Esophagus mucosa (tissue), 1 donor: ENCODE measurements around the gene IQCE. TPM values are rescaled to one million over a fixed set of nuclear protein-coding genes. Genes with fewer than 3 reads are reported as not detected.

ENCODE experiments used
- ATAC-seq: fragments of 200-7000 bp; cut with Tn5 transposase; one replicate; pipeline ENCODE4 v1.9.1; 2020
- total RNA-seq: library from RNA; stranded (reverse); gene quantifications from one replicate; pipeline ENCODE4 v1.2.4, GENCODE V29; 2023
- donor health status: DM: yes; HTN: yes; CAD: no.

The IQCE gene
- total RNA-seq, 1 donor from 2014 or later, result 7.5 TPM

- no peak for ATAC-seq
Measured at GRCh38 chr7:2649139-2649838, 90.5 kb downstream of the IQCE start.

DNA sequence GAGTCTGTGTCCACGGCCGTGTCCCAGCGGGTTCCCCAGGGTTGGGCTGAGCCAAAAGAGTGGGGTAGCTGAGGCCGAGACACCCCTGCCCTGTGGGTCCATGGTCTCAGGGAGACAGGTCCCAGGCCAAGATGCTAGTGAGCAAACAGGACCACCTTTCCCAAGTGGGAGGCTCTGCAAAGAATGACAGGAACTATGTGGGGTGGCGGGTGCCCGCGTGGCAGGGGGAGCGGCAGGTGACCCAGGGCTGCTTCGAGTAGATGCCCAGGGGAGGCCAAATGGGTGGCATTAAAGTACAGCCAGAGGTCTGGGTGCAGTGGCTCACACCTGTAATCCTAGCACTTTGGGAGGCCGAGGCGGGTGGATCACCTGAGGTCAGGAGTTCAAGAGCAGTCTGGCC is 91.2 kb downstream of the IQCE start:
- no peak for ATAC-seq

DNA sequence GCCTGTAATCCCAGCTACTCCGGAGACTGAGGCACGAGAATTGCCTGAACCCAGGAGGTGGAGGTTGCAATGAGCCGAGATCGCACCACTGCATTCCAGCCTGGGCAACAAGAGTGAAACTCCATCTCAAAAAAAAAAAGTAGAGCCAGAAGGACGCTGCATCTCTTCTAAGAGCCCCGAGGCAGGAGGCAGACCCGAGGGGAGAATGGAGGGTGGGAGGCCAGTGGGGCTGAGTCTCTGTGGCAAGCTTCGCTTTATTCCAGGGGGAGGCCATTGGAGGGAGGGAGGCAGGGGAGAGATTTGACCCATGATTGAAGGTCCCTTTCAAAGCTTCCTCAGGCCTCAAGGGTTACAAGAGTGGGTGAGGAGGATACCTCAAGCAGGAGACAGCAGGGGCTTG is 91.7 kb downstream of the IQCE start:
- ATAC-seq, result no peak

DNA sequence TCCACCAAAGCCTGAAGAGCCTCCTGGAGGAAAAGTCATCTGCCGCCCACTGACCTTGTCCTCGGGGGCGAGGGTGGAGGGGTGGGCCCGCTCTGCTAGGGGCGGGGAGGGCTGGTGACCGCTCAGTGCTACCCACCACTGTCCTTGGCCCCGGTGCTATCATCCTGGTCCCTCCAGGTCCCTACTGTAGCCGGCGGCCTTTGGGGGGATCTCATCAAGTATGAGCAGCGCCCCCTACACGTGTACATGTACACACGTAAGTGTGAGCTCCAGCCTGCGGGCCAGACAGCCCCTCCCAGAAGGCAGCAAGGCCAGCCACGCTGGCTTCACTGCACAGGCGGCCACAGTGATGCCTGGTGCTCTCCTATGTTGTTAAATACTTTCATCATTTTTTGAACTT is 92.6 kb downstream of the IQCE start:
- no peak for ATAC-seq

- ATAC-seq, result no peak
Measured at GRCh38 chr7:2651847-2652735, 93.3 kb downstream of the IQCE start.

DNA sequence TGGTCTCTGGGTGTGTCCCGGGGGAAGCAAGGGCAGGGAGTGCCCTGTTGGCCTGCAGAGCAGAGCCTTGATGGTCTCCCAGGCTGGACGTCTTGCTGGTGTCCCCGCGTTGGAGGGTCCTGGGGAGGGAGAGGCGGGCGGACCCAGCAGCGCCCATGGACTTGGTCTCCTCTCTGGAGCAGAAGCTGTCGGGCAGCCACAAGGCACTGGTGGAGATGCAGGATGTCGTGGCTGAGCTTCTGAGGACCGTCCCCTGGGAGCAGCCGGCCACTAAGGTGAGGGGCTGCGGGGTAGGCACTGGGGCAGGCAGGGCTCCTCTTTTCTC is 93.9 kb downstream of the IQCE start:
- ATAC-seq, result no peak

DNA sequence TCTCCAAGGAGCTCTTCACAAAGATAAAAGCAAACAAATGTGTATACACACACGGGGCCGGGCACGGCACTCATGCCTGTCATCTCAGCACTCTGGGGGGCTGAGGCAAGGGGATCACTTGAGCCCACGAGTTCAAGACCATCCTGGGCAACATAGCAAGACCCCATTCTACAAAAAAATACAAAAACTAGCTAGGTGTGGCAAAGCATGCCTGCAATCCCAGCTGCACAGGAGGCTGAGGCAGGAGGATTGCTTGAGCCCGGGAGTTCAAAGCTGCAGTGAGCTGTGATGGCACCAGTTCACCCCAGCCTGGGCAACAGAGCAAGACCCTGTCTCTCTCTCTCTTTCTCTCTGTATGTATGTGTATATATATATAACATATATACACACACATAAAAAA is 95.3 kb downstream of the IQCE start:
- ATAC-seq, result no peak

GRCh38 chr7:2655870-2656614 is 97.3 kb downstream of the IQCE start:
- ATAC-seq, result no peak

DNA sequence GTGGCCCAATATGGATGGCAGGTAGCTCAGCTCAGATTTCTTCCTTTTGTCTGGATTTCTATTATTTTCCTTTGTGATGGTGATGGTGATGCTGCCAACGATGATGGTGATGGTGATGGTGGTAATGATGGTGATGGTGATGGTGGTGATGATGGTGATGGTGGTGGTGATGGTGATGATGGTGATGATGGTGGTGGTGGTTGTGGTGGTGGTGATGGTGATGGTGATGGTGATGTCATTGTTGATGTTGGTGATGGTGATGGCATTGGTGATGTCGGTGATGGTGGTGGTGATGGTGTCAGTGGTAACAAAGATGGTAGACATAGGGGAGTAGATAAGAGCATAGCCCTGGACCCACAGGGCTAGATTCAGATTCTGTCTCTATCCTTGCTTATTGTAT is 98.4 kb downstream of the IQCE start:
- no peak for ATAC-seq

DNA sequence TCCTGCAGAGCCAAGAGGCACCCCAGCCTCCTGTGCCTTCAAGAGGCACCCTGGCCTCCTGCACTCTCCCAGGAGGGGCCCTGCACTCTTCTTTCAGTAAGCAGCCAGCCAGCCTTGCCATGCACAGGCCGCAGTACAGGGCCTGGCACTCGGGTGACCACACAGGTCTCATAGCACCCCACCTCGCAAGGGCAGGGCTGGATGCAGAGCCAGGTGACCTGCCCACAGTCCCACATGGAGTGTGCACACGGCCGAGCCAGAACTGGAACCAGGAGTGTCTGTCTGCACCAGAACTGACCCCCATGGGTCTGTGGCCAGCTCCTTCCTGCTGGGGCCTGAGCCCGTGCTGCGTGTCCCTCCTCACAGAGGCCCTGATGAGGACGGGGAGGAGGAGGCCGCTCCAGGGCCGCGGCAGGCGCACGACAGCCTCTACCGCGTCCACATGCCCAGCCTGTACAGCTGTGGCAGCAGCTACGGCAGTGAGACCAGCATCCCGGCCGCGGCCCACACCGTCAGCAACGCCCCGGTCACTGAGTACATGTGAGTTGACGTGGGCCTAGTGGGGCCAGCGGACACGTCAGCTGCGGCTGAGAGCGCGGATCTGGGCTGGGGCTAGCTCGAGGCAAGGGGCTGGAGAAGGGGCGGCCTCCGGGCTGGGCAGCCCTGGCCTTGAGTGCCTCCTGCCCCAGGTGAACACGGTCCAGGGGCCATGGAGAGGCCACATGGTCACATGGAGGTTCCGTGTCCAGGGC is 99.3 kb downstream of the IQCE start:
- no peak for ATAC-seq

GRCh38 chr7:2658941-2659340 is 100.2 kb downstream of the IQCE start:
- no peak for ATAC-seq

DNA sequence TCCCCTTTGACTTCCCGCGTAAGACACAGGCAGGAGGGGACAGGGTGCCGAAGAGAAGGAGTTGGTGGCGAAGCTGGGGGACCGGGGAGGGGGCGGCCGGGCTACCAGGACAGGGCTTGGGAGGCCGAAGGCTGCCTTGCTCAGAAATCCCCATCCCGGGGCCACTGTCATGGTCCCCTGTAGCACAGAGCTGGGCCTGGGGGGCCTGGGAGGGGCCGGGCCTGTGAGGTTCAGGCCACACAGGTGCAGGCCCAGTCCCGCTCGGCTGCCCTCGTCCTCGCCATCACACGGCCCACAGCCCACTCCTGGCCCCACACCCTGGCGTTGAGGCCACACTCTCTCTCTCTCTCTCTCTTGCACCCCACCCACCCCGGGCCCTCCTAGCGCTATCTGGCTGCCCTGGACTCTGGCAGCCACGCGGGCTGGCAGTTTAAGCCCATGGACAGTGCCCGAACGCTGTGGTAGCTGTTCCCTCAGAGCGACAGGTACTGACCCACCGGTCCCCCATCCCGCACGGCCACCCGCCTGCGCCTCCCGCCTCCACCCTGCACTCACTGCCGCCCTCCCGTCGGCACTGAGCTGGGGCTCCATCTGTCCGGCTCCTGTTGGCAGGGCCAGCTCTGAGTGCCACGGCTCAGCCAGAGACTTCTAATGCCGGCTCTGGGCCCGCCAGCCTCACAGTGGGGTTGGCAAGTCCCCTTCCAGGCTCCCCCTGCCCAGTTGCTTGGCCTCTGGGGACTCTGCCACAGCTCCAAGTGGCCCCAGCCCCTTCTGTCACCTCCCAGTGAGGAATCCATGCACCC is 101.0 kb downstream of the IQCE start:
- ATAC-seq, result no peak

DNA sequence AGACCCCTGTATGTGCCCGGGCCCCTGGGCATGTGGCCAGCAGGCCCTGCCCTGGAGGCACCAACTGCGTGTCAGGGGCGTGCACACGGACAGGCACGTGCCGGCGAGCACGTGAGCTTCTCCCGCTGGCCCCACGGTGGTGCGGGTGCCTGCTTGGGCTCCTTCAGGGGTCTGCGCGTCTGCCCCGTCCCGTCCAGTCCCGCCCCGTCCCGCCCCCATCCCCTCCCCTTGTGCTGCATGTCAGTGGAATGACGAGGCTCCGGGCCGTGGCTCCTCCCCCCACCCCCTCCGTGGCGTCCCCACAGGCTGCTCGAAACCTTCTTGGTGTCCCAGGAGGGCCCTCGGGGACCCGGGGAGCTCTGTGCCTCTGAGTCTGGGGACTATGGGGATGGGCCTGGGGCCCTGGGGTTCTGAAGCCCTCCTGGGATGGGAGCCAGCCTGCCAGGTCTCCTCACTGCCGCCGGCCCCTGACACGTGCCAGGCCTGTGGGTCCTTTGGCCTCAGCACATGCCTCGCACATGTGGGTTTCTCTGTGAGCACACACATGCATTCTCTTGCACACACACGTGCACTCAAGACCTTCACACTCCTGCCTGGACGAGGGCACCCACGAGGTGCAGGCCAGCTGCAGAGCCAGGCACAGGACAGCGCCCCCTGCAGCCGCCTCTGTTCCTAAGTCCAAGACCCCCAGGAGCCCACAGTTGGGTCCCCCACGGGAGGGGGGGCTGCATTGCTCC is 101.7 kb downstream of the IQCE start:
- ATAC-seq, result no peak

- ATAC-seq, result no peak
Measured at GRCh38 chr7:2661096-2661449, 102.3 kb downstream of the IQCE start.

DNA sequence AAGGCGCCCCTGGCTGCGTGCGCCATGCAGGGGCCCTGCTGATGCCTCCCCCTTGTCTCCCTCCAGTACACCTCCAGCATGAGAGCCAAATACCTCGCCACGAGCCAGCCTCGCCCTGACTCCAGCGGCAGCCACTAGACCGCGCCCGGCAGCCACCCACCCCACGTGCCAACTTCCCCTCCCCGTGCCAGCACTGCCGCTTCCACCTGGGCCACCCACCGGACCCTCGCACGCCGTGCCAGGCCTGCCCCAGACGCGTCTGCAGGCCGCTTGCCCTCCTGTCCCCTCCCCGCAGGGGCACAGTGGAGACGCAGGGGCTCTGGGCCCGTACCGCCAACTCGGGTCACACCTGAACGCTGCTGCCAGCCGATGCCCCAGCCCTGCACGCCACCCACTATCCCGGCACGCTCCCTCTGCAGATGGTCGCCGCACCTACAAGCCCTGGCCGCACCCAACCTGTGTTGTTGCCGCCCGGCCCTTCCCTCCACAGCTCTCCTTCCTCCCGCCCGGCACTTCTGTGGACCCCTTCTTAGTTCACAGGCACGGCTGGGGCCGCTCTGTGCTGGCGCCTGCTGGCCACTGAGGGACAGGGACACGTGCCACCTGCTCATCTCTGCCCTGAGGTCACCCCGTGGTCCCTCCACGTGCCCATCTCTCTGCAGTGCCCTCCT is 103.0 kb downstream of the IQCE start:
- no peak for ATAC-seq

DNA sequence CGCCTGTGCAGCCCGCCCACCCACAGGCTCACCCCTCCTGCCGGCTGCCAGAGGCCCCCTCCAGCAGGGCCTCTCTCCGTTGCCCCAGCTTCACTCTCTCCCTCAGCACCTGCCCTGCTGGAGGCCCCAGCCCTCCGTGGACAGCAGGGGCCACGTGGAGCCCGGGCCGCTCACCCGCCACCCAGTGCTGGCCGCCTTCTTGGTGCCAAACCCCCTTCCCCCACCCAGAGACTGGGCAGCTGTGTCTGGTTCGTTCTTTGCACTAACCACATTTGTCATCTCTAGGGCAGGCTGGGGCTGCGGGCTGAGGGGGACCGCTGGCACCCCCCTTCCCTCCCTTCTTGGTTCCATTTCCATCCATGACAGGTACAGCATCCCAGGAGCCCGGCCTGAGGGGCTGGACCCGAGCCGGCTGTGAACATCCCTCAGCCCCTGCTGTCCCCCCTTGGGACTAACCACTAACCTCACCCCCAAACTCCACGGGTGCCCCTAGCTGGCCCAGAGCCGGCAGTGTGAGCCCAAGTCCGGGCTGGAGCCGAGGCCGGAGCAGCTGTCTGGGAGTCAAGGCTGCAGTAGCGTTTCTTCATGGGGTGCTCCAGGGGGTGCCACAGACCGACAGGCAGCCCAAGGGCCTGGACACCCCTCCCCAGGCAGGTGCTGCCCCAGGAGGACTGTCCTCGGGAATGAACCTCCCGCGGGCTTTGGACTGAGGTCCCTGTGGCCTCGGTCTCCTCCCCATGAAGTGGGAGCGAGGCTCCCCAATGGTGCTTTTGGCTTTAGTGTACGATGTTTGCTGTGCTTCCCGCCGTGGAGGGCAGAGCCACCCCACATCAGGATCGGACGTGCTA is 103.7 kb downstream of the IQCE start:
- no peak for ATAC-seq

DNA sequence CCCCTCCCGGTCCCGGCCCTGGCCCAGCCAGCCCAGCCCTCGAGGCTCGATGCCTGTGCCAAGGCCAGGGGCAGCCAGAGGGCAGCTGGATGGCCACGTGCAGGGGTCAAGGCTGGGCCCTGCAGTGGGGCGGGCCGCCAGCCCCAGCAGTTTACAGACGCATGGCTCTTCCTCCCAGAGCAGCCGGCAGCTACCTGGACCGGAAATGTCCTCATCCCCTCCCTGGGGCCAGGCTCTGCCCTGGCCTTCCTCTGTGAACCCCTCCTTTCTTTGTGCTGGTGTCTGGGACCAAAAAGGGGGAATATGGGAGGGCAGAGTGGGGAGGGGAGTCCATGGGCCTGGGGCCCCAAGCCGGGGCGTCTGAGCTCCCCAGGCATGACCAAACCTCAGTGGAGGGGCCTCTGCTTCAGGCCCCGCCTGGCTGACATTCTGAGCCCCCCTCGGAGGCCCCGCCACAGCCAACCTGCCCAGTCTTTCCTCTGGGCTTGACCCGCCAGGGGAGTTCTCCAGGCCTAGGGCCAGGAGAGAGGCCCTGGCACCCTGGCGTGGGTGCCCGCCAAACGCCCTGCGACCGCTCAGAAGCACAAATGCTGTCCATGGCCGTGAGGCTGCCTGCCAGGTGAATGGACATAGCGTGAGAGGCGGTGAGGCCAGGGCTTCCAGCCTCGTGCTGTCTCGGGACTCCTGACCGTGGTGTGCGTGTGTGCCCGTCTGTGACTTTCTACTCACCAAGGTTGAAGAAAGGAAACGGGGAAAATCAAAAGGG is 104.5 kb downstream of the IQCE start:
- ATAC-seq, result peak; percentile 43

DNA sequence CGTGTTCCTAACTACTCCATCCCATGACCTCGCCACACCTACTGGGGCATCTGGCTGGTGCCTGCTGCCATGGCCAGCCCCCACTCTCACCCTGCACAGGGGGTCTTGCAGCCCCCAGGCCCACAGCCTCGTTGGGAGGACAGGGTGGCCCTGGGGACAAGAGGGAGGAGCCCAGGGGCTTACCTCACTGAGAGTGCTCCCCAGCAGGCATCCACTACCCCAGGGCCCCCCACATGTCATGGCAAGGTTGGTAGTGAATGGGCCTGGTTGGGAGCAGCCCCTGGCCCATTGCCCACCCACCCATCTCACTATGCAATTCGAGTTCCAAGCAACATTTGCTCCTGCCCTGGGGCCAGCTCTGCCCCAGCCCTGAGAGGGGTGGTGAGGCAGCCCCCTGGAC is 105.2 kb downstream of the IQCE start:
- no peak for ATAC-seq
